GM12878 (cell line): ENCODE data around the gene MTHFD1L.
"Not testable (repeated sequence)": the region's sequence is repeated elsewhere in the genome, so short reads cannot be mapped to it uniquely, and the experiment has no call there.

Experiments
- BMI1 ChIP-seq: fragments of 450-650 bp; IDR thresholded peaks from 2 replicates; pipeline ENCODE4 v1.6.1; 2016; ENCODE audit warnings: mild to moderate bottlenecking, moderate library complexity, borderline replicate concordance
- CTCF ChIP-seq, 3 experiments: IDR thresholded peaks in 2 of 3; conservative IDR thresholded peaks in 1 of 3; 2 replicates each; pipeline ENCODE4 v1.5.1; 2011; ENCODE audit warnings: low read depth in 3 of 3, low read length in 3 of 3, mild to moderate bottlenecking in 3 of 3, control low read depth in 2 of 3, moderate library complexity in 2 of 3, inconsistent platforms in 1 of 3, mixed read lengths in 1 of 3; ENCODE audit not compliant: control insufficient read depth in 2 of 3, insufficient read depth in 1 of 3; ENCODE audit errors: extremely low read depth in 1 of 3
- E2F8 ChIP-seq: fragments of 450-650 bp; IDR thresholded peaks from 2 replicates; pipeline ENCODE4 v1.6.1; 2018; ENCODE audit warnings: mild to moderate bottlenecking, low read depth, moderate library complexity; ENCODE audit not compliant: partially characterized antibody
- E4F1 ChIP-seq: fragments of 450-650 bp; IDR thresholded peaks from 2 replicates; pipeline ENCODE4 v1.6.1; 2018; ENCODE audit warnings: borderline replicate concordance, mild to moderate bottlenecking; ENCODE audit not compliant: partially characterized antibody
- EP300 ChIP-seq, 2 experiments: fragments of 150-350 bp in 1 of 2; IDR thresholded peaks; 2 replicates each; pipeline ENCODE4 v1.6.1; 2011 to 2012; ENCODE audit warnings: low read depth in 2 of 2, low read length in 2 of 2, borderline replicate concordance in 1 of 2, improper control_type of control experiment in 1 of 2, inconsistent platforms in 1 of 2; ENCODE audit not compliant: control insufficient read depth in 1 of 2
- FOS ChIP-seq: IDR thresholded peaks from 3 replicates; pipeline ENCODE4 v1.6.1; 2011; ENCODE audit warnings: borderline replicate concordance; ENCODE audit not compliant: insufficient read length; ENCODE audit errors: extremely low read depth
- MXI1 ChIP-seq: fragments of 150-350 bp; IDR thresholded peaks from 2 replicates; pipeline ENCODE4 v1.6.1; 2011; ENCODE audit warnings: low read depth, mild to moderate bottlenecking, inconsistent platforms, low read length, improper control_type of control experiment

GRCh38 chr6:151036211-151036721 is 170.8 kb downstream of the MTHFD1L start:
- TF ChIP-seq E2F8; CTCF (IDR thresholded peaks at IDR 0.05 in 2 of 3, conservative IDR thresholded peaks at IDR 0.05 in 1 of 3; ENCODE audit: control insufficient read depth in 2 of 3, extremely low read depth in 1 of 3, insufficient read depth in 1 of 3, low read depth in 3 of 3, low read length in 3 of 3); MXI1; FOS; BMI1; E4F1; EP300 (IDR thresholded peaks at IDR 0.05; ENCODE audit: borderline replicate concordance in 1 of 2, control insufficient read depth in 1 of 2, low read depth in 2 of 2, low read length in 2 of 2): not testable (repeated sequence)
